Activated CD4-positive, alpha-beta T cell treated with anti-CD3 and anti-CD28 coated beads for 36 hours (primary cell): ENCODE results near the gene IRGC. TPM values are rescaled to one million over a fixed set of nuclear protein-coding genes. Genes with fewer than 3 reads are reported as not detected.

Source experiments
- ATAC-seq: fragments of 200-7000 bp; cut with Tn5 transposase; one replicate; pipeline ENCODE4 v1.10.0; 2021; ENCODE audit warnings: mild to moderate bottlenecking, moderate library complexity
- CTCF ChIA-PET: fragments of 350-600 bp; sonication (Branson Sonifier 250); formaldehyde crosslinking; loops from one replicate; lab custom pipeline; 2021; ENCODE audit warnings: antibody characterized with exemption; lab: Charles Lee
- POLR2A ChIA-PET: fragments of 350-600 bp; sonication (Branson Sonifier 250); formaldehyde crosslinking; loops from one replicate; lab custom pipeline; 2021; ENCODE audit warnings: antibody characterized with exemption, inconsistent platforms; lab: Charles Lee
- DNase-seq: peaks from one replicate; pipeline ENCODE4 v3.0.0-alpha.2; 2020
- H3K27ac Mint-ChIP-seq: one replicate; pipeline ENCODE4 v1.8.0; 2021; ENCODE audit warnings: mixed read lengths
- H3K27me3 Mint-ChIP-seq: one replicate; pipeline ENCODE4 v1.8.0; 2021; ENCODE audit warnings: mixed read lengths
- H3K36me3 Mint-ChIP-seq: one replicate; pipeline ENCODE4 v1.8.0; 2021; ENCODE audit warnings: low read depth, mixed read lengths
- H3K4me1 Mint-ChIP-seq: one replicate; pipeline ENCODE4 v1.8.0; 2021; ENCODE audit warnings: mixed read lengths
- H3K4me3 Mint-ChIP-seq: one replicate; pipeline ENCODE4 v1.8.0; 2021; ENCODE audit warnings: mild to moderate bottlenecking, moderate library complexity, mixed read lengths
- H3K9me3 Mint-ChIP-seq: one replicate; pipeline ENCODE4 v1.8.0; 2021; ENCODE audit warnings: low read depth, mixed read lengths
- intact Hi-C, 2 experiments: fragments of 100-400 bp; cut with DNase I in 1 of 2; cut with micrococcal nuclease in 1 of 2; formaldehyde crosslinking; loops; one replicate each; pipeline versions ENCODE4 v1.14.2 to v1.15.1; 2022 to 2024; cut with DNase I, micrococcal nuclease
- total RNA-seq, 2 experiments: library from RNA; stranded (reverse); gene quantifications; one replicate each; pipeline ENCODE4 v1.2.3, GENCODE V29; 2021

The IRGC gene
- total RNA-seq, 2 experiments from 2014 or later, result not detected

DNA sequence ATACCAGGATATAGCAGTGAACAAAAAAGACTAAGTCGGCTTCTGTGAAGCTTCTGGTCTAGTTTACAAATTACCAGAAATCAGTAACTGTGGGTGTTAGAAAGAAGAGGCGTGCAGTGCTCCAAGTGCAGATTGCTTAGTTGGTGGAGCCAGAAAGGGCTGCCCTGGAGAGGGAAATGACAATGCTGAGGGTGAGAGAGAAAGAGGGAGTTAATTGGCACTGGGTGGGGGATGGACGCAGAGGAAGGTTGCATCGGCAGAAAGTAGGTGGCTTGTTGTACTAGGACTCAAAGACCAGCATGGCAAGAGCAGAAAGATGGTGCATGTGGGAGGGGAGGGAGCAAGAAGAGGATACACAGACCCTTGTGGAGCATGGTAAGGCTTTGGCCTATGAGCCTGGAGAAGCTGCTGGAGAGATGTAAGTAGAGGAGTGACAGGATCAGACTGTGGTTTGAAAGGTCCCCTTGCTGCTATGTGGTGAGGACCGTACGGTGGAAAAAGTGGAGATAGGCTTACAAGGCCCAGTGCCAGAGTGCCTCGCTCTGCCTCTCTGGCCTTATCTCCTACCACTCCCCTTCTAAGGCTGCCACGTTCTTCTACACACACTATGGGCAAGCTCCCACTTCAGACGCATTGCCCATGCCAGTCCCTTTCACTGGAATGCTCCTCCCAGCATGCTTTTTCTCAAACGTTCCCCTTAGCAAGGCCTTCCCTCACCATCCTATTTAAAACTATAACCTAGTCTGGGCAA, 25.4 kb downstream of the IRGC start:
- Mint-ChIP-seq H3K27ac (no peak overlapping the region), H3K4me3 (no peak overlapping the region), H3K27me3 (no peaks in the 10 kb centered on the region), H3K36me3 (peaks cover 65% of the 10 kb centered on the region), H3K4me1 (peaks cover 7% of the 10 kb centered on the region), H3K9me3 (no peaks in the 10 kb centered on the region)
- ATAC-seq, result no peak
- no peak for DNase-seq
- intact Hi-C loops, result no loop called here
- ChIA-PET CTCF (interaction anchor here (1.7 kb wide), 1 partner anchor 12 kb away, joined by 4 read pairs; no protein-coding TSS in a partner anchor), POLR2A (no interaction called here)

DNA sequence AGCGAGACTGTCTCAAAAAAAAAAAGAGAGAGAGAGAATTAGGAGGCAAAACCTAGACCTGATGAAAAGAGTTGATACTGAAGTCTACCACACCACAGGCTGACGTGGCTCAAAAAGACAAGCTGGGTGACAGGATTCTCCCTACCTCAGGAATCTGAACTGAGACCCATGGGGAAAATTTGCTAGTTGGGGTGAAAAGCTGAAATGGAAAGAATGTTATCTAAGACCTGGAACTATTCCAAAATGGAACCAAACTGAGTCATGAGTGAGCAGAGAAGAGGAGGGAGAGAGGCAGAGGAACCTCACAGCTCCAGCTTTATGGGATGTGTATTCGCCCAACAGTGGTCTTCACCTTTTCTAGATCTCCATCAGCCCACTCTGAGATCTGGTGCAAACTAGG, 27.2 kb downstream of the IRGC start:
- POLR2A ChIA-PET, result interaction anchor here (0.7 kb wide), 1 partner anchor 168 kb away, joined by 4 read pairs; no protein-coding TSS in a partner anchor
- peaks cover 10% of the 10 kb centered on the region for H3K4me1 Mint-ChIP-seq
- H3K27ac Mint-ChIP-seq, result no peak overlapping the region
- H3K4me3 Mint-ChIP-seq, result no peak overlapping the region
- intact Hi-C loops, result no loop called here
- CTCF ChIA-PET, result interaction anchor here (0.8 to 4.5 kb wide), 6 partner anchors 9 to 75 kb away, joined by 3 to 46 read pairs (median 4); no protein-coding TSS in a partner anchor
- DNase-seq (no peak), ATAC-seq (no peak)
- no peaks in the 10 kb centered on the region for H3K27me3 Mint-ChIP-seq
- H3K36me3 Mint-ChIP-seq, result peaks cover 66% of the 10 kb centered on the region
- H3K9me3 Mint-ChIP-seq, result no peaks in the 10 kb centered on the region

- peaks cover 36% of the 10 kb centered on the region for H3K4me1 Mint-ChIP-seq
- POLR2A ChIA-PET, result no interaction called here
- peak overlapping the region; percentile 74 for H3K27ac Mint-ChIP-seq
- peaks cover 66% of the 10 kb centered on the region for H3K36me3 Mint-ChIP-seq
- ATAC-seq, result peak; percentile 28
- no peak for DNase-seq
- intact Hi-C loops, result no loop called here
- peak overlapping the region; percentile 5 for H3K4me3 Mint-ChIP-seq
- no peaks in the 10 kb centered on the region for H3K27me3 Mint-ChIP-seq
- CTCF ChIA-PET, result interaction anchor here (0.7 kb wide), 1 partner anchor 10 kb away, joined by 3 read pairs; no protein-coding TSS in a partner anchor
- H3K9me3 Mint-ChIP-seq, result no peaks in the 10 kb centered on the region
Observed at GRCh38 chr19:43747557-43748204, 31.8 kb downstream of the IRGC start.

DNA sequence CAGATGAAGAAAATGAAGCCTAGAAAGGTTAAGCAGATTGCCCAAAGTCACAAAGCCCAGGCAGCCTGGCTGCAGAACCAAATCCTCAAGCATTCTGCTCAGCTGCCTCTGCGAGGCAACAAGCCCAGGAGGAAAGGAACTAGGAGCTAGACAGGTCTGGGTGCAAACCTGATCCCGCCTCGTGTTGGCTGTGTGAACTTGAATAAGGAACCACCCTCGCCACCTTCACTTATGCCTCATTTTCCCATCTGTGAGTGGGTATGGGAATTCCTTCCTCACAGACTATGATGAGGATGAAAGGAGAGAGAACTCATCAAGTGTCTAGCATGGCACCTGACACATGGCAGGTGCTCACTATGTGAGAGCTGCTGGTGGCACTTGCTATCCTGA, 32.3 kb downstream of the IRGC start:
- ChIA-PET POLR2A (no interaction called here), CTCF (interaction anchor here (0.7 kb wide), 1 partner anchor 10 kb away, joined by 3 read pairs; no protein-coding TSS in a partner anchor)
- DNase-seq, result no peak
- H3K4me3 Mint-ChIP-seq, result no peak overlapping the region
- intact Hi-C loops, result no loop called here
- H3K27me3 Mint-ChIP-seq, result no peaks in the 10 kb centered on the region
- peaks cover 66% of the 10 kb centered on the region for H3K36me3 Mint-ChIP-seq
- peaks cover 41% of the 10 kb centered on the region for H3K4me1 Mint-ChIP-seq
- no peaks in the 10 kb centered on the region for H3K9me3 Mint-ChIP-seq
- H3K27ac Mint-ChIP-seq, result peak overlapping the region; percentile 74
- ATAC-seq, result no peak

- intact Hi-C loops, result no loop called here
- POLR2A ChIA-PET, result no interaction called here
- peaks cover 46% of the 10 kb centered on the region for H3K4me1 Mint-ChIP-seq
- peaks cover 65% of the 10 kb centered on the region for H3K36me3 Mint-ChIP-seq
- CTCF ChIA-PET, result interaction anchor here (0.7 to 1.3 kb wide), 3 partner anchors 9 to 61 kb away, joined by 3 to 6 read pairs (median 3); no protein-coding TSS in a partner anchor
- H3K27ac Mint-ChIP-seq, result peak overlapping the region; percentile 74
- H3K9me3 Mint-ChIP-seq, result no peaks in the 10 kb centered on the region
- DNase-seq, result no peak
- H3K27me3 Mint-ChIP-seq, result no peaks in the 10 kb centered on the region
- H3K4me3 Mint-ChIP-seq, result no peak overlapping the region
- no peak for ATAC-seq
Observed at GRCh38 chr19:43748685-43749084, 32.8 kb downstream of the IRGC start.

DNA sequence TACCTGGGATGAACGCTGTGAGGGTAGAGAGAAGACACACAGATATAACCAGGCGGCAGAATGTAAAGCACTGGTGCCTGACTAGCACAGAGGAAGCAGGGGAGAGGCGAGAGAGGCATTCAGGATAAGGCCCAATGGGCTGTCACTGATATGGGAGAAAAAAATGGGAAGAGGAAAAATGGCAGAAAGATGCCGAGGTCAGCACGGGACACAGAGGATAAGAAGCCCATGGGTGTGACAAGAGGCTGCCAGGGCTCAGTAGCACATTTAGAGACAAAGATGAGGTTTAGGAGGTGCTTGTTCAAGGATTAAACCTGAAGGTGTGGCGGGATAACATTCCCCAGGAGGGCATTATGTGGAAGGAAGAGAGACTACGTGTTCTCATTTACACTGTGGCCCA, 33.3 kb downstream of the IRGC start:
- Mint-ChIP-seq H3K9me3 (no peaks in the 10 kb centered on the region), H3K27me3 (no peaks in the 10 kb centered on the region), H3K4me1 (peaks cover 48% of the 10 kb centered on the region), H3K27ac (peak overlapping the region; percentile 74), H3K4me3 (no peak overlapping the region), H3K36me3 (peaks cover 61% of the 10 kb centered on the region)
- intact Hi-C loops, result no loop called here
- no peak for ATAC-seq
- CTCF ChIA-PET, result interaction anchor here (0.8 to 1.5 kb wide), 6 partner anchors 15 to 79 kb away, joined by 3 to 6 read pairs (median 4); partner anchors contain the start of gene PLAUR
- DNase-seq, result no peak
- POLR2A ChIA-PET, result no interaction called here

GRCh38 chr19:43749898-43750297, 34.0 kb downstream of the IRGC start:
- ChIA-PET POLR2A (no interaction called here), CTCF (interaction anchor here (1.1 to 1.5 kb wide), 5 partner anchors 15 to 80 kb away, joined by 3 to 6 read pairs (median 4); partner anchors contain the start of gene PLAUR)
- ATAC-seq, result no peak
- Mint-ChIP-seq H3K27me3 (no peaks in the 10 kb centered on the region), H3K4me1 (peaks cover 49% of the 10 kb centered on the region), H3K9me3 (no peaks in the 10 kb centered on the region), H3K4me3 (no peak overlapping the region), H3K27ac (peak overlapping the region; percentile 49), H3K36me3 (peaks cover 57% of the 10 kb centered on the region)
- no peak for DNase-seq
- intact Hi-C loops, result loop anchor here in 1 of 2 experiments (5.0 kb wide), 1 partner anchor 1793 kb away; the partner anchor contains the start of gene RABAC1

DNA sequence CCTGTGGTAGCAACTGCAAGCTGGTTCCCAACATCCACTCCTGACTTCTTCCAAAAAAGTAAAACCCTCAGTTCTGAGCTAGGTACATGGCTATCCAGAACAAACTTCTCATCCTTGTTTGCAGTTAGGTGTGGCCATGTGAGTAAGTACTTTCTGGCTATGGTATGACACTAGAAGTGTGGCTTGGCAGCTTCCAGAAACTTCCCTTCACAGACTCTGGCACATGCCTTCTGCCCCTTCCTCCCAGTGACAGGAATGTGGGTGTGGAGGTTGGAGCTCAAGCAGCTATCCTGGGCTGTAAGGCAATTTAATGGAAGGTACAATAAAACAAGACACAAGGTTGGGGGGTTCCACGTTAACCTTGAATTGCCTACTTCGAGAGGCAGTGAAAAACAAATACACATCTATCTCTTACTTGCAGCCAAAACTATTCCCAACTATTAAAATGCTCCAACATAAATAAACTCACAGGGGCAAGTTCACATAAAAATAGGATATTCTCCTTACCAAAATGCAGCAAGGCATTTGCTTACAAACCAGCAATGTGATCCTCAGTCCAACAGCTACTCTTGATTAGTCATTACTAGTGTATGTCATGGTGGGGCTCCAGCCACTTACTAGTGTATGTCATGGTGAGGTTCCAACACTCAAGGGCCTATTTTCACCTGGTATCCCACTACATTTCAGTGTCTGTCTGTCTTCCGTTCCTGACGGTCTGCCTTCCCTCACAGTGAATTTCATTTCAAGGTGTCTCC, 35.8 kb downstream of the IRGC start:
- Mint-ChIP-seq H3K4me3 (peak overlapping the region; percentile 3), H3K9me3 (no peaks in the 10 kb centered on the region), H3K27ac (peak overlapping the region; percentile 87), H3K36me3 (peaks cover 59% of the 10 kb centered on the region), H3K4me1 (peaks cover 54% of the 10 kb centered on the region), H3K27me3 (no peaks in the 10 kb centered on the region)
- intact Hi-C loops, result loop anchor here in 1 of 2 experiments (5.0 kb wide), 1 partner anchor 1794 kb away; the partner anchor contains the start of gene RABAC1
- ChIA-PET CTCF (interaction anchor here (0.6 to 7.8 kb wide), 11 partner anchors 8 to 232 kb away, joined by 3 to 94 read pairs (median 4); partner anchors contain the start of gene PLAUR), POLR2A (interaction anchor here (0.7 kb wide), 1 partner anchor 30 kb away, joined by 6 read pairs; no protein-coding TSS in a partner anchor)
- ATAC-seq (no peak), DNase-seq (peak; percentile 25)

DNA sequence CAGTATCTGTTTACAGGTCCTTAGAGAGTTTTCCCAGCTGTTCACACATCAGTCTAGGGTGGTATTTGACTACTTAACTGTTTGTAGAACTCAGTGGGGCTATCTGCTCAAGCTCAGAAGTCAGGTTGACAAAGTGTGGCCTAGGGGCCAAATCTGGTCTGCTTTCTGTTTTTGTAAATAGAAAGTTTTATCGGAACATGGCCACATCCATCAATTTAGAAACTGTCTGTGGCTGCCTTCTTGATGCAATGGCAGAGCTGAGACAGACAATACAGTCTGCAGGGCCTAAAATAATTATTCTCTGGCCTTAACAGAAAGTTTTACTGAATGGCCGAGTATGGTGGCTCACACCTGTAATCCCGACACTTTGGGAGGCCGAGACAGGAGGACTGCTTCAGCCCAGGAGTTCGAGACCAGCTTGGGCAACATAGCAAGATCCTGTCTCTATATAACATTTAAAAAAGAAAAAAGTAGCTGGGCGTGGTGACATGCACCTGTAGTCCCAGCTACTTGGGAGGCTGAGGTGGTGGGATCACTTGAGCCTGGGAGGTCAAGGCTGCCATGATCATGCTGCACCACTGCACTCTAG, 36.5 kb downstream of the IRGC start:
- ChIA-PET POLR2A (interaction anchor here (0.6 to 4.2 kb wide), 3 partner anchors 14 to 29 kb away, joined by 5 to 41 read pairs (median 6); no protein-coding TSS in a partner anchor), CTCF (interaction anchor here (0.6 to 7.8 kb wide), 10 partner anchors 9 to 147 kb away, joined by 3 to 94 read pairs (median 6); partner anchors contain the start of gene PLAUR)
- intact Hi-C loops, result loop anchor here in 1 of 2 experiments (5.0 kb wide), 1 partner anchor 1795 kb away; the partner anchor contains the start of gene RABAC1
- Mint-ChIP-seq H3K9me3 (no peaks in the 10 kb centered on the region), H3K4me3 (peak overlapping the region; percentile 3), H3K4me1 (peaks cover 61% of the 10 kb centered on the region), H3K36me3 (peaks cover 60% of the 10 kb centered on the region), H3K27me3 (no peaks in the 10 kb centered on the region), H3K27ac (peak overlapping the region; percentile 87)
- no peak for ATAC-seq
- no peak for DNase-seq

DNA sequence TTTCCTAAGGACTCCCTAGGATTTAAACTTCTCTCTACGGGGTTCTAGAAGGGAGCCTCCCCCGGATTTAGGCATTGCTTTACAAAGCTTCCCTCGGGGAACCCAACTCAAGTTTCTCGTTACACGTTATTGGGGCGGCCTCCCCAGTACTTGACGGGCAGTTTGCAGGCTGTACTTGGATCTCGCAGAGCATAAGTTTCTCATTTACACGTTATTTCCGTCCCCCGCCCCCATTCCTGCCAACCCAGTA, 38.3 kb downstream of the IRGC start:
- H3K4me1 Mint-ChIP-seq, result peaks cover 65% of the 10 kb centered on the region
- no peak for DNase-seq
- peaks cover 55% of the 10 kb centered on the region for H3K36me3 Mint-ChIP-seq

More for the DNA sequence above, 38.3 kb downstream of the IRGC start:
- ChIA-PET CTCF (interaction anchor here (0.9 to 7.8 kb wide), 8 partner anchors 8 to 86 kb away, joined by 3 to 94 read pairs (median 6); no protein-coding TSS in a partner anchor), POLR2A (interaction anchor here (0.5 to 4.2 kb wide), 9 partner anchors 9 to 333 kb away, joined by 3 to 41 read pairs (median 6); partner anchors contain the start of gene KCNN4)
- intact Hi-C loops, result loop anchor here (1.0 to 5.0 kb wide), 12 partner anchors 11 to 1797 kb away; partner anchors contain the start of genes BCL3 (in 1 of the 2), IRGQ (in 1 of the 2), PINLYP (in 1 of the 2) and RABAC1 (in 1 of the 2)
- no peaks in the 10 kb centered on the region for H3K27me3 Mint-ChIP-seq
- H3K27ac Mint-ChIP-seq, result peak overlapping the region; percentile 99
- no peaks in the 10 kb centered on the region for H3K9me3 Mint-ChIP-seq
- H3K4me3 Mint-ChIP-seq, result peak overlapping the region; percentile 99
- ATAC-seq, result no peak
